Measurements from ENCODE around the gene ACBD6.
A peak's percentile ranks its signal among the peaks of the same experiment; 100 is the strongest.
"Not testable (repeated sequence)": the region's sequence is repeated elsewhere in the genome, so short reads cannot be mapped to it uniquely, and the experiment has no call there.

ACBD6 gene

GRCh38 chr1:180502361-180503279, at the start of gene ACBD6:
Gene ACBD6, minus strand, starts transcription at chr1:180502577. Its CDS starts 311 bp downstream, at chr1:180502266.
- FAIRE-seq: no peak

GRCh38 chr1:180551997-180552396, 49.6 kb upstream of the ACBD6 start:
- no peak for FAIRE-seq

GRCh38 chr1:180550241-180550640, 47.9 kb upstream of the ACBD6 start:
- no peak for FAIRE-seq

GRCh38 chr1:180549770-180550169, 47.4 kb upstream of the ACBD6 start:
- FAIRE-seq: not testable (repeated sequence)

- no peak for FAIRE-seq
These were observed 46.4 kb upstream of the ACBD6 start for GRCh38 chr1:180548686-180549317.

- FAIRE-seq: no peak
These were observed 43.6 kb upstream of the ACBD6 start for GRCh38 chr1:180545991-180546390.

GRCh38 chr1:180544050-180544449, 41.7 kb upstream of the ACBD6 start:
- no peak for FAIRE-seq

GRCh38 chr1:180542838-180543145, 40.4 kb upstream of the ACBD6 start:
- no peak for FAIRE-seq

- no peak for FAIRE-seq
These were observed 39.9 kb upstream of the ACBD6 start for GRCh38 chr1:180542113-180542837.

- no peak for FAIRE-seq
These were observed 38.6 kb upstream of the ACBD6 start for GRCh38 chr1:180540697-180541594.

GRCh38 chr1:180539136-180539535, 36.8 kb upstream of the ACBD6 start:
- no peak for FAIRE-seq

- FAIRE-seq: no peak
These were observed 34.5 kb upstream of the ACBD6 start for GRCh38 chr1:180536821-180537372.

- FAIRE-seq: no peak
These were observed 33.1 kb upstream of the ACBD6 start for GRCh38 chr1:180535418-180535999.

- no peak for FAIRE-seq
These were observed 31.8 kb upstream of the ACBD6 start for GRCh38 chr1:180534214-180534613.

- peak; percentile 74 for FAIRE-seq
These were observed 31.1 kb upstream of the ACBD6 start for GRCh38 chr1:180533266-180533987.

- no peak for FAIRE-seq
These were observed 30.5 kb upstream of the ACBD6 start for GRCh38 chr1:180532854-180533253.

GRCh38 chr1:180530501-180530900, 28.1 kb upstream of the ACBD6 start:
- FAIRE-seq: no peak

- no peak for FAIRE-seq
These were observed 26.6 kb upstream of the ACBD6 start for GRCh38 chr1:180528868-180529470.

GRCh38 chr1:180527101-180527669, 24.8 kb upstream of the ACBD6 start:
- no peak for FAIRE-seq

- no peak for FAIRE-seq
These were observed 23.3 kb upstream of the ACBD6 start for GRCh38 chr1:180525715-180526039.

Measured in G401.6 (cell line).